Right atrium auricular region (tissue), 2 donors: ENCODE results near the gene SEMA3B. TPM values are rescaled to one million over a fixed set of nuclear protein-coding genes. Genes with fewer than 3 reads are reported as not detected.
A peak's percentile ranks its signal among the peaks of the same experiment; 100 is the strongest.
"Not testable (repeated sequence)": the region's sequence is repeated elsewhere in the genome, so short reads cannot be mapped to it uniquely, and the experiment has no call there.

Experiments used
- DNase-seq: peaks from one replicate; pipeline ENCODE4 v3.0.0-alpha.2; 2019; ENCODE audit warnings: low spot score
- H3K27ac ChIP-seq, 2 donors: fragments of 200-600 bp; sonication (generic); 1 replicate in 1 of 2; 2 replicates in 1 of 2; pipeline ENCODE4 v1.5.1; 2016 to 2019
- H3K27me3 ChIP-seq, 2 donors: fragments of 200-600 bp; sonication (generic); one replicate each; pipeline versions ENCODE4 v1.5.1 to v1.6.0; 2017 to 2019
- H3K36me3 ChIP-seq: fragments of 200-600 bp; sonication (generic); one replicate; pipeline ENCODE4 v1.5.1; 2016
- H3K4me1 ChIP-seq, 2 donors: fragments of 200-600 bp; sonication (generic); one replicate each; pipeline versions ENCODE4 v1.5.1 to v1.6.0; 2017 to 2019
- H3K4me3 ChIP-seq, 2 donors: fragments of 200-600 bp; sonication (generic); 1 replicate in 1 of 2; 2 replicates in 1 of 2; pipeline ENCODE4 v1.5.1; 2017 to 2019; ENCODE audit warnings: mild to moderate bottlenecking in 1 of 2, moderate library complexity in 1 of 2
- H3K9me3 ChIP-seq, 2 donors: fragments of 200-600 bp; sonication (generic); one replicate each; pipeline ENCODE4 v1.5.1; 2019
- total RNA-seq, 2 donors: library from RNA; depleted of rRNA; stranded (reverse); fragments of >200 nt; gene quantifications; one replicate each; pipeline ENCODE4 v1.1.0, GENCODE V29; 2016
- TF ChIP-seq, protein P1 (sequence below), 2 donors: fragments of 200-600 bp; sonication (generic); IDR thresholded peaks; one replicate each; pipeline ENCODE4 v1.5.1; 2019; ENCODE audit warnings: antibody characterized with exemption in 2 of 2

The SEMA3B gene
- total RNA-seq, 2 donors from 2014 or later = 15.4 to 20.0 TPM

- H3K4me3 ChIP-seq = peak overlapping the region; percentile 57 to 58
Measured at GRCh38 chr3:50260942-50261441, 8.0 kb upstream of the SEMA3B start.

GRCh38 chr3:50261505-50261904 is 7.4 kb upstream of the SEMA3B start:
- peaks cover 0 to 61% of the 10 kb centered on the region in 2 donors for H3K4me1 ChIP-seq
- no peak for DNase-seq
- H3K9me3 ChIP-seq = no peaks in the 10 kb centered on the region
- peak overlapping the region in 1 of 2 donors; percentile 57 for H3K4me3 ChIP-seq
- H3K27ac ChIP-seq = peak overlapping the region; percentile 95 to 99
- TF ChIP-seq, protein P1, sequence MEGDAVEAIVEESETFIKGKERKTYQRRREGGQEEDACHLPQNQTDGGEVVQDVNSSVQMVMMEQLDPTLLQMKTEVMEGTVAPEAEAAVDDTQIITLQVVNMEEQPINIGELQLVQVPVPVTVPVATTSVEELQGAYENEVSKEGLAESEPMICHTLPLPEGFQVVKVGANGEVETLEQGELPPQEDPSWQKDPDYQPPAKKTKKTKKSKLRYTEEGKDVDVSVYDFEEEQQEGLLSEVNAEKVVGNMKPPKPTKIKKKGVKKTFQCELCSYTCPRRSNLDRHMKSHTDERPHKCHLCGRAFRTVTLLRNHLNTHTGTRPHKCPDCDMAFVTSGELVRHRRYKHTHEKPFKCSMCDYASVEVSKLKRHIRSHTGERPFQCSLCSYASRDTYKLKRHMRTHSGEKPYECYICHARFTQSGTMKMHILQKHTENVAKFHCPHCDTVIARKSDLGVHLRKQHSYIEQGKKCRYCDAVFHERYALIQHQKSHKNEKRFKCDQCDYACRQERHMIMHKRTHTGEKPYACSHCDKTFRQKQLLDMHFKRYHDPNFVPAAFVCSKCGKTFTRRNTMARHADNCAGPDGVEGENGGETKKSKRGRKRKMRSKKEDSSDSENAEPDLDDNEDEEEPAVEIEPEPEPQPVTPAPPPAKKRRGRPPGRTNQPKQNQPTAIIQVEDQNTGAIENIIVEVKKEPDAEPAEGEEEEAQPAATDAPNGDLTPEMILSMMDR (IDR thresholded peaks at IDR 0.05) = no peak
- H3K27me3 ChIP-seq = no peaks in the 10 kb centered on the region
- H3K36me3 ChIP-seq = peaks cover 26% of the 10 kb centered on the region

More at GRCh38 chr3:50260942-50261441, 8.0 kb upstream of the SEMA3B start:
- H3K27me3 ChIP-seq = no peaks in the 10 kb centered on the region
- H3K4me1 ChIP-seq = peaks cover 0 to 61% of the 10 kb centered on the region in 2 donors
- TF ChIP-seq, protein P1 (IDR thresholded peaks at IDR 0.05) = no peak
- peak overlapping the region; percentile 95 to 99 for H3K27ac ChIP-seq
- H3K36me3 ChIP-seq = peaks cover 31% of the 10 kb centered on the region
- DNase-seq = no peak
- no peaks in the 10 kb centered on the region for H3K9me3 ChIP-seq

DNA sequence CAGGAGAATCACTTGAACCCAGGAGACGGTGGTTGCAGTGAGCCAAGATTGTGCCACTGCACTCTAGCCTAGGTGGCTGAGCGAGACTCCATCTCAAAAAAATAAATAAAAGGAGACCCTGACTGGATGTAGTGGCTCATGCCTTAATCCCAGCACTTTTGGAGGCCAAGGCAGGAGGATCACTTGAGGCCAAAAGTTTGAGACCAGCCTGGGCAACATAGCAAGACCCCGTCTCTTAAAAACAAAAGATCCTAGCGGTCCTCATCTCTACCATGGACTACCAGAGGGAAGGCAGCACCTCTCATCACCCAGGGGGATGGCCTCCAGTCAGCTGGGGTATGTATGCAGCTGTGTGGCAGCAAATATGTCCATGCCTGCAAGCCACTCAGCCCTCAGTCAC is 6.7 kb upstream of the SEMA3B start:
- H3K4me1 ChIP-seq = peaks cover 0 to 65% of the 10 kb centered on the region in 2 donors
- H3K27ac ChIP-seq = peak overlapping the region in 1 of 2 donors; percentile 95
- not testable (repeated sequence) for H3K4me3 ChIP-seq, H3K9me3 ChIP-seq, H3K27me3 ChIP-seq, DNase-seq
- peaks cover 19% of the 10 kb centered on the region for H3K36me3 ChIP-seq

GRCh38 chr3:50262778-50263177 is 6.2 kb upstream of the SEMA3B start:
- TF ChIP-seq, protein P1 (IDR thresholded peaks at IDR 0.05) = no peak
- Histone ChIP-seq H3K36me3 (peaks cover 13% of the 10 kb centered on the region), H3K27me3 (no peaks in the 10 kb centered on the region)

GRCh38 chr3:50263478-50264382 is 5.2 kb upstream of the SEMA3B start:
- H3K4me1 ChIP-seq = peaks cover 0 to 73% of the 10 kb centered on the region in 2 donors
- H3K4me3 ChIP-seq = no peak overlapping the region
- no peaks in the 10 kb centered on the region for H3K27me3 ChIP-seq
- TF ChIP-seq, protein P1 (IDR thresholded peaks at IDR 0.05) = no peak
- no peaks in the 10 kb centered on the region for H3K9me3 ChIP-seq
- no peak for DNase-seq
- peaks cover 6% of the 10 kb centered on the region for H3K36me3 ChIP-seq
- peak overlapping the region; percentile 92 to 97 for H3K27ac ChIP-seq

More at GRCh38 chr3:50262778-50263177, 6.2 kb upstream of the SEMA3B start:
- Histone ChIP-seq H3K27ac (peak overlapping the region; percentile 32 to 92), H3K4me3 (no peak overlapping the region), H3K4me1 (peaks cover 0 to 66% of the 10 kb centered on the region in 2 donors), H3K9me3 (no peaks in the 10 kb centered on the region)
- no peak for DNase-seq

- no peaks in the 10 kb centered on the region for H3K27me3 ChIP-seq
- H3K4me3 ChIP-seq = no peak overlapping the region
- H3K27ac ChIP-seq = peak overlapping the region; percentile 92 to 97
- peak; percentile 90 for DNase-seq
- peaks cover 0 to 76% of the 10 kb centered on the region in 2 donors for H3K4me1 ChIP-seq
- TF ChIP-seq, protein P1 (IDR thresholded peaks at IDR 0.05) = no peak
- no peaks in the 10 kb centered on the region for H3K9me3 ChIP-seq
- no peaks in the 10 kb centered on the region for H3K36me3 ChIP-seq
Measured at GRCh38 chr3:50264383-50264963, 4.5 kb upstream of the SEMA3B start.
